HepG2 (cell line): Measurements from ENCODE around the gene SORL1-AS1.

ENCODE experiments used
- CEBPB ChIP-seq: IDR thresholded peaks from 2 replicates; pipeline ENCODE4 v1.6.1; 2011; ENCODE audit warnings: low read depth, low read length, improper control_type of control experiment, borderline replicate concordance
- EED ChIP-seq: sonication (generic); formaldehyde crosslinking; IDR thresholded peaks from 2 replicates; pipeline ENCODE4 v1.5.0; 2020; ENCODE audit warnings: mild to moderate bottlenecking, missing genetic modification reagents
- GATAD2A ChIP-seq: IDR thresholded peaks from 2 replicates; pipeline ENCODE4 v1.6.1; 2016
- KMT2B ChIP-seq: IDR thresholded peaks from 2 replicates; pipeline ENCODE4 v1.6.1; 2016; ENCODE audit warnings: missing genetic modification reagents, missing compliant biosample characterization
- NAIF1 ChIP-seq: sonication (generic); formaldehyde crosslinking; IDR thresholded peaks from 2 replicates; pipeline ENCODE4 v1.5.0; 2020; ENCODE audit warnings: mild to moderate bottlenecking, missing genetic modification reagents, borderline replicate concordance
- RFX3 ChIP-seq: IDR thresholded peaks from 2 replicates; pipeline ENCODE4 v1.6.1; 2016; ENCODE audit warnings: missing biosample characterization, missing genetic modification reagents
- TBL1XR1 ChIP-seq: fragments of 150-350 bp; IDR thresholded peaks from 2 replicates; pipeline ENCODE4 v1.6.1; 2014; ENCODE audit warnings: borderline replicate concordance, low read length; ENCODE audit not compliant: partially characterized antibody
- ZBTB7B ChIP-seq: sonication (generic); formaldehyde crosslinking; IDR thresholded peaks from 2 replicates; pipeline ENCODE4 v1.4.0; 2020; ENCODE audit warnings: missing genetic modification reagents
- ZBTB8A ChIP-seq: sonication (generic); formaldehyde crosslinking; IDR thresholded peaks from 2 replicates; pipeline ENCODE4 v1.4.0; 2020; ENCODE audit warnings: mild to moderate bottlenecking, low read depth, missing genetic modification reagents, borderline replicate concordance
- ZKSCAN5 ChIP-seq: sonication (generic); formaldehyde crosslinking; IDR thresholded peaks from 2 replicates; pipeline ENCODE4 v1.5.1; 2020; ENCODE audit warnings: mild to moderate bottlenecking, missing genetic modification reagents
- ZNF558 ChIP-seq: sonication (generic); formaldehyde crosslinking; IDR thresholded peaks from 2 replicates; pipeline ENCODE4 v1.9.0; 2022; ENCODE audit warnings: mild to moderate bottlenecking, missing genetic modification reagents, borderline replicate concordance
- ZNF572 ChIP-seq: sonication (generic); formaldehyde crosslinking; IDR thresholded peaks from 2 replicates; pipeline ENCODE4 v1.5.1; 2020; ENCODE audit warnings: mild to moderate bottlenecking, missing genetic modification reagents
- ZNF644 ChIP-seq: IDR thresholded peaks from 2 replicates; pipeline ENCODE4 v1.6.1; 2016; ENCODE audit warnings: low read depth
- TF ChIP-seq, protein P1 (sequence below): IDR thresholded peaks from 2 replicates; pipeline ENCODE4 v1.4.0; 2020; ENCODE audit warnings: mild to moderate bottlenecking, missing genetic modification reagents
- TF ChIP-seq, protein P2 (sequence below): sonication (generic); formaldehyde crosslinking; IDR thresholded peaks from 2 replicates; pipeline ENCODE4 v1.4.0; 2020; ENCODE audit warnings: mild to moderate bottlenecking, missing genetic modification reagents
- TF ChIP-seq, protein P3 (sequence below): sonication (generic); formaldehyde crosslinking; IDR thresholded peaks from 2 replicates; pipeline ENCODE4 v1.4.0; 2020; ENCODE audit warnings: missing genetic modification reagents, mild to moderate bottlenecking, borderline replicate concordance

The SORL1-AS1 gene

DNA sequence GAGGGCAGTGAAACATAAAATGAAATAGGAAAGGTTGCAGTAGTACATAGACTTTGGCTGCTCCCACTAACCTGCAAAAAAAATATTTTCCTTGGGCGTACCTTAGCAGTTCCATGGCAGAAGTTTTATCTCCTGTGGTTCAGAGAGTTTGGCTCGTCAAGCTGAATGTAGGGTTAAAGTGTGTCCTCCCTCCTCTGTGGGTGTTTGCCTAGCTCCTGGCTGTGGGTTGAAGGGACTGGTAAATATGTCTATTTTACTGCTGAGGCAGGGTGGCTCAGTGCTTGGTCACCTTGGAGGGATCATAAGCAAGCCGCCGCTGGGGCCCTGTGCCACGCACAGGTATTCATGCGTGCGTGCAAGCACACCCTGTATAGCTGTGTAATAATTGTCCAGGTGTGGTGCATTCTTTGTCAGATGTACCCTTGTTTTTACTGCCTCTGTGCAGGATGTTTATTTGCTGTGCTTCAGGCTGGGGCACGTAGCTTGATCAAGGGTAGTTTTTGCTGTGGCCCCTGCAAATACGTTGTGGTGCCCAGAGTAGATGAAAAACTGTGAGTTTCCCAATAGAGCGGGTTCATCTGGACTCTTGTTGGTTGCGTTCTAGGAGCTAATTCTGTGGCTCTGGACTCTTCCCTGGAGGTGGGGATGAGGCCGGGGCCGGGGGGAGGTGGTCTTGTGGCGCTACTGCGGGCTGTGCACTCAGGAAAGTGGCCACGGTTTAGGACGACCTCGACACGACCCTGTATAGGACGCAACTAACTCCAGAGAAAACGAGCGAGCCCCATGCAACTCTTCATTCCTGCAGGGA, 1.4 kb downstream of the SORL1-AS1 start (continued):
- TF ChIP-seq, protein P1, sequence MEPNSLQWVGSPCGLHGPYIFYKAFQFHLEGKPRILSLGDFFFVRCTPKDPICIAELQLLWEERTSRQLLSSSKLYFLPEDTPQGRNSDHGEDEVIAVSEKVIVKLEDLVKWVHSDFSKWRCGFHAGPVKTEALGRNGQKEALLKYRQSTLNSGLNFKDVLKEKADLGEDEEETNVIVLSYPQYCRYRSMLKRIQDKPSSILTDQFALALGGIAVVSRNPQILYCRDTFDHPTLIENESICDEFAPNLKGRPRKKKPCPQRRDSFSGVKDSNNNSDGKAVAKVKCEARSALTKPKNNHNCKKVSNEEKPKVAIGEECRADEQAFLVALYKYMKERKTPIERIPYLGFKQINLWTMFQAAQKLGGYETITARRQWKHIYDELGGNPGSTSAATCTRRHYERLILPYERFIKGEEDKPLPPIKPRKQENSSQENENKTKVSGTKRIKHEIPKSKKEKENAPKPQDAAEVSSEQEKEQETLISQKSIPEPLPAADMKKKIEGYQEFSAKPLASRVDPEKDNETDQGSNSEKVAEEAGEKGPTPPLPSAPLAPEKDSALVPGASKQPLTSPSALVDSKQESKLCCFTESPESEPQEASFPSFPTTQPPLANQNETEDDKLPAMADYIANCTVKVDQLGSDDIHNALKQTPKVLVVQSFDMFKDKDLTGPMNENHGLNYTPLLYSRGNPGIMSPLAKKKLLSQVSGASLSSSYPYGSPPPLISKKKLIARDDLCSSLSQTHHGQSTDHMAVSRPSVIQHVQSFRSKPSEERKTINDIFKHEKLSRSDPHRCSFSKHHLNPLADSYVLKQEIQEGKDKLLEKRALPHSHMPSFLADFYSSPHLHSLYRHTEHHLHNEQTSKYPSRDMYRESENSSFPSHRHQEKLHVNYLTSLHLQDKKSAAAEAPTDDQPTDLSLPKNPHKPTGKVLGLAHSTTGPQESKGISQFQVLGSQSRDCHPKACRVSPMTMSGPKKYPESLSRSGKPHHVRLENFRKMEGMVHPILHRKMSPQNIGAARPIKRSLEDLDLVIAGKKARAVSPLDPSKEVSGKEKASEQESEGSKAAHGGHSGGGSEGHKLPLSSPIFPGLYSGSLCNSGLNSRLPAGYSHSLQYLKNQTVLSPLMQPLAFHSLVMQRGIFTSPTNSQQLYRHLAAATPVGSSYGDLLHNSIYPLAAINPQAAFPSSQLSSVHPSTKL (CRISPR knock-in tag): peak; percentile 70
- no peak for TF ChIP-seq ZNF572 (CRISPR knock-in tag)
- TF ChIP-seq, protein P2, sequence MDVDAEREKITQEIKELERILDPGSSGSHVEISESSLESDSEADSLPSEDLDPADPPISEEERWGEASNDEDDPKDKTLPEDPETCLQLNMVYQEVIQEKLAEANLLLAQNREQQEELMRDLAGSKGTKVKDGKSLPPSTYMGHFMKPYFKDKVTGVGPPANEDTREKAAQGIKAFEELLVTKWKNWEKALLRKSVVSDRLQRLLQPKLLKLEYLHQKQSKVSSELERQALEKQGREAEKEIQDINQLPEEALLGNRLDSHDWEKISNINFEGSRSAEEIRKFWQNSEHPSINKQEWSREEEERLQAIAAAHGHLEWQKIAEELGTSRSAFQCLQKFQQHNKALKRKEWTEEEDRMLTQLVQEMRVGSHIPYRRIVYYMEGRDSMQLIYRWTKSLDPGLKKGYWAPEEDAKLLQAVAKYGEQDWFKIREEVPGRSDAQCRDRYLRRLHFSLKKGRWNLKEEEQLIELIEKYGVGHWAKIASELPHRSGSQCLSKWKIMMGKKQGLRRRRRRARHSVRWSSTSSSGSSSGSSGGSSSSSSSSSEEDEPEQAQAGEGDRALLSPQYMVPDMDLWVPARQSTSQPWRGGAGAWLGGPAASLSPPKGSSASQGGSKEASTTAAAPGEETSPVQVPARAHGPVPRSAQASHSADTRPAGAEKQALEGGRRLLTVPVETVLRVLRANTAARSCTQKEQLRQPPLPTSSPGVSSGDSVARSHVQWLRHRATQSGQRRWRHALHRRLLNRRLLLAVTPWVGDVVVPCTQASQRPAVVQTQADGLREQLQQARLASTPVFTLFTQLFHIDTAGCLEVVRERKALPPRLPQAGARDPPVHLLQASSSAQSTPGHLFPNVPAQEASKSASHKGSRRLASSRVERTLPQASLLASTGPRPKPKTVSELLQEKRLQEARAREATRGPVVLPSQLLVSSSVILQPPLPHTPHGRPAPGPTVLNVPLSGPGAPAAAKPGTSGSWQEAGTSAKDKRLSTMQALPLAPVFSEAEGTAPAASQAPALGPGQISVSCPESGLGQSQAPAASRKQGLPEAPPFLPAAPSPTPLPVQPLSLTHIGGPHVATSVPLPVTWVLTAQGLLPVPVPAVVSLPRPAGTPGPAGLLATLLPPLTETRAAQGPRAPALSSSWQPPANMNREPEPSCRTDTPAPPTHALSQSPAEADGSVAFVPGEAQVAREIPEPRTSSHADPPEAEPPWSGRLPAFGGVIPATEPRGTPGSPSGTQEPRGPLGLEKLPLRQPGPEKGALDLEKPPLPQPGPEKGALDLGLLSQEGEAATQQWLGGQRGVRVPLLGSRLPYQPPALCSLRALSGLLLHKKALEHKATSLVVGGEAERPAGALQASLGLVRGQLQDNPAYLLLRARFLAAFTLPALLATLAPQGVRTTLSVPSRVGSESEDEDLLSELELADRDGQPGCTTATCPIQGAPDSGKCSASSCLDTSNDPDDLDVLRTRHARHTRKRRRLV (CRISPR knock-in tag): no peak
- no peak for TF ChIP-seq RFX3
- no peak for TF ChIP-seq KMT2B (CRISPR knock-in tag)
- TF ChIP-seq ZBTB8A: no peak
- no peak for TF ChIP-seq ZBTB7B (CRISPR knock-in tag)
- no peak; the same call in 1 of the 2 replicates for TF ChIP-seq GATAD2A
- no peak for TF ChIP-seq CEBPB
- TF ChIP-seq ZNF558 (CRISPR knock-in tag): no peak
- no peak for TF ChIP-seq ZNF644 (CRISPR knock-in tag)
- TF ChIP-seq TBL1XR1: no peak
- TF ChIP-seq, protein P3, sequence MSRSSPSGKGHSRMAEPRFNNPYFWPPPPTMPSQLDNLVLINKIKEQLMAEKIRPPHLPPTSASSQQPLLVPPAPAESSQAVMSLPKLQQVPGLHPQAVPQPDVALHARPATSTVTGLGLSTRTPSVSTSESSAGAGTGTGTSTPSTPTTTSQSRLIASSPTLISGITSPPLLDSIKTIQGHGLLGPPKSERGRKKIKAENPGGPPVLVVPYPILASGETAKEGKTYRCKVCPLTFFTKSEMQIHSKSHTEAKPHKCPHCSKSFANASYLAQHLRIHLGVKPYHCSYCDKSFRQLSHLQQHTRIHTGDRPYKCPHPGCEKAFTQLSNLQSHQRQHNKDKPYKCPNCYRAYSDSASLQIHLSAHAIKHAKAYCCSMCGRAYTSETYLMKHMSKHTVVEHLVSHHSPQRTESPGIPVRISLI (CRISPR knock-in tag): no peak
- TF ChIP-seq EED (CRISPR knock-in tag): no peak
- no peak for TF ChIP-seq ZKSCAN5 (CRISPR knock-in tag)
- TF ChIP-seq NAIF1 (CRISPR knock-in tag): no peak
